GM12878 (cell line): ENCODE results near the gene DPY30. TPM values are rescaled to one million over a fixed set of nuclear protein-coding genes. Genes with fewer than 3 reads are reported as not detected.

ENCODE experiments used
- ATF3 ChIP-seq: IDR thresholded peaks from 2 replicates; pipeline ENCODE4 v1.6.1; 2011; ENCODE audit warnings: low read depth, mild to moderate bottlenecking, low read length, moderate library complexity, borderline replicate concordance; ENCODE audit errors: extremely low read depth
- CEBPB ChIP-seq, 2 experiments: fragments of 150-350 bp in 1 of 2; IDR thresholded peaks; 2 replicates each; pipeline ENCODE4 v1.6.1; 2012 to 2014; ENCODE audit warnings: low read depth in 2 of 2, low read length in 2 of 2, borderline replicate concordance in 1 of 2, inconsistent platforms in 1 of 2
- CHD2 ChIP-seq: IDR thresholded peaks from 2 replicates; pipeline ENCODE4 v1.6.1; 2011; ENCODE audit warnings: low read depth, low read length, improper control_type of control experiment, borderline replicate concordance
- EGR1 ChIP-seq, 2 experiments: IDR thresholded peaks; 1 replicate in 1 of 2; 2 replicates in 1 of 2; pipeline ENCODE4 v1.6.1; 2011 to 2012; ENCODE audit warnings: low read depth in 2 of 2, low read length in 2 of 2, borderline replicate concordance in 1 of 2, mild to moderate bottlenecking in 1 of 2, moderate library complexity in 1 of 2
- FOXK2 ChIP-seq: fragments of 450-650 bp; IDR thresholded peaks from 2 replicates; pipeline ENCODE4 v1.6.1; 2017; ENCODE audit warnings: mild to moderate bottlenecking, moderate library complexity
- IKZF1 ChIP-seq: fragments of 450-650 bp; conservative IDR thresholded peaks from 2 replicates; pipeline ENCODE4 v1.6.1; 2017; ENCODE audit warnings: antibody characterized with exemption, mild to moderate bottlenecking
- IRF5 ChIP-seq: fragments of 450-650 bp; IDR thresholded peaks from 2 replicates; pipeline ENCODE4 v1.6.1; 2017; ENCODE audit warnings: borderline replicate concordance
- JUNB ChIP-seq: IDR thresholded peaks from 2 replicates; pipeline ENCODE4 v1.6.1; 2016; ENCODE audit warnings: antibody characterized with exemption, mild to moderate bottlenecking
- JUND ChIP-seq: IDR thresholded peaks from 2 replicates; pipeline ENCODE4 v1.6.1; 2012; ENCODE audit warnings: low read depth, mild to moderate bottlenecking, low read length, improper control_type of control experiment, moderate library complexity
- LARP7 ChIP-seq: fragments of 450-650 bp; IDR thresholded peaks from 2 replicates; pipeline ENCODE4 v1.6.1; 2017; ENCODE audit warnings: mild to moderate bottlenecking
- MAX ChIP-seq: IDR thresholded peaks from 2 replicates; pipeline ENCODE4 v1.6.1; 2012; ENCODE audit warnings: low read depth, low read length, improper control_type of control experiment
- NR2C2 ChIP-seq: IDR thresholded peaks from 2 replicates; pipeline ENCODE4 v1.6.1; 2011; ENCODE audit warnings: borderline replicate concordance, low read depth; ENCODE audit not compliant: control insufficient read depth, insufficient read length
- PAX5 ChIP-seq: IDR thresholded peaks from 2 replicates; pipeline ENCODE4 v1.6.1; 2011; ENCODE audit warnings: low read depth, low read length, borderline replicate concordance
- POLR2AphosphoS5 ChIP-seq: IDR thresholded peaks from 2 replicates; pipeline ENCODE4 v1.6.1; 2011; ENCODE audit warnings: mild to moderate bottlenecking, low read length, inconsistent platforms
- RB1 ChIP-seq: fragments of 450-650 bp; formaldehyde crosslinking; IDR thresholded peaks from 2 replicates; pipeline ENCODE4 v1.6.1; 2017; ENCODE audit warnings: mild to moderate bottlenecking, borderline replicate concordance
- RBBP5 ChIP-seq: fragments of 200-600 bp; sonication (generic); conservative IDR thresholded peaks from 2 replicates; pipeline ENCODE4 v1.6.1; 2016
- RELA ChIP-seq: fragments of 450-650 bp; IDR thresholded peaks from 2 replicates; pipeline ENCODE4 v1.8.0; 2014; ENCODE audit warnings: borderline replicate concordance; ENCODE audit not compliant: partially characterized antibody
- SIX5 ChIP-seq: IDR thresholded peaks from 2 replicates; pipeline ENCODE4 v1.6.1; 2011; ENCODE audit warnings: mild to moderate bottlenecking, low read depth, low read length, moderate library complexity; ENCODE audit not compliant: severe bottlenecking
- SMAD5 ChIP-seq: IDR thresholded peaks from 2 replicates; pipeline ENCODE4 v1.6.1; 2016; ENCODE audit warnings: antibody characterized with exemption, low read depth
- SPI1 ChIP-seq: IDR thresholded peaks from 2 replicates; pipeline ENCODE4 v1.6.1; 2011; ENCODE audit warnings: low read depth, mild to moderate bottlenecking, low read length, moderate library complexity, borderline replicate concordance; ENCODE audit not compliant: insufficient read depth
- SREBF1 ChIP-seq: IDR thresholded peaks from 2 replicates; pipeline ENCODE4 v1.6.1; 2012; ENCODE audit warnings: mild to moderate bottlenecking, low read length
- TAF1 ChIP-seq: IDR thresholded peaks from 2 replicates; pipeline ENCODE4 v1.6.1; 2011; ENCODE audit warnings: mild to moderate bottlenecking, low read depth, low read length, borderline replicate concordance
- TCF12 ChIP-seq: IDR thresholded peaks from 2 replicates; pipeline ENCODE4 v1.6.1; 2011; ENCODE audit warnings: low read depth, mild to moderate bottlenecking, low read length
- ZNF687 ChIP-seq: fragments of 450-650 bp; IDR thresholded peaks from 2 replicates; pipeline ENCODE4 v1.6.1; 2017; ENCODE audit warnings: mild to moderate bottlenecking, moderate library complexity
- ZSCAN29 ChIP-seq: fragments of 450-650 bp; IDR thresholded peaks from 2 replicates; pipeline ENCODE4 v1.6.1; 2017; ENCODE audit warnings: mild to moderate bottlenecking, moderate library complexity
- polyA plus RNA-seq, 11 experiments: library from polyadenylated mRNA; depleted of rRNA in 4 of 11; unstranded in 6 of 11; stranded (reverse) in 5 of 11; fragments of >200 nt; fragmentation: Nextera tagmentation in 4 of 11; fragmentation: Illumina TruSeq in 1 of 11; extraction: Ambion mirVana in 4 of 11; extraction: Trizol in 1 of 11; gene quantifications; 1 replicate in 1 of 11; 2 replicates in 10 of 11; pipeline versions ENCODE4 v1.2.1 to v1.2.3, GENCODE V29; 2011 to 2016; ENCODE audit warnings: inconsistent platforms in 2 of 11, missing spikeins in 2 of 11, low read depth in 1 of 11
- total RNA-seq, 4 experiments: library from RNA; depleted of rRNA in 3 of 4; stranded (reverse); fragments of >200 nt in 3 of 4; fragmentation: Illumina TruSeq in 1 of 4; extraction: Trizol in 1 of 4; gene quantifications; 2 replicates each; pipeline versions ENCODE4 v1.2.1 to v1.2.3, GENCODE V29; 2013 to 2021

The DPY30 gene
- total and polyA plus RNA-seq, 10 of the 15 experiments (the other 5 are each of a cell fraction or from before 2014, with no cell fraction given), result 45.8 to 307 (median 89.2) TPM

GRCh38 chr2:32039447-32040219 lies at the start of gene DPY30 (continued):
- peak; percentile 87; the same call in 1 of the 2 replicates for TF ChIP-seq RB1
- TF ChIP-seq PAX5, result peak; percentile 55; the same call in 1 of the 2 replicates
- TF ChIP-seq LARP7, result peak; percentile 65
- peak; percentile 97 for TF ChIP-seq SMAD5
- TF ChIP-seq IKZF1, result peak; percentile 63
- TF ChIP-seq SREBF1, result no peak
- 0 out of 3 replicates have a peak, but pooled peaks of 1 of the 2 experiments have one; percentile 15 for TF ChIP-seq EGR1 (IDR thresholded peaks at IDR 0.05; ENCODE audit: borderline replicate concordance in 1 of 2, low read depth in 2 of 2, low read length in 2 of 2)
- TF ChIP-seq IRF5, result no peak
- TF ChIP-seq SIX5, result peak; percentile 7
- no peak; the same call in 1 of the 2 replicates for TF ChIP-seq CHD2
- peak; percentile 46; the same call in 1 of the 2 replicates for TF ChIP-seq SPI1
- peak; percentile 99 for TF ChIP-seq POLR2AphosphoS5
- no peak for TF ChIP-seq NR2C2
- TF ChIP-seq MAX, result peak; percentile 84
- TF ChIP-seq FOXK2, result no peak
- no peak for TF ChIP-seq JUND
- peak; percentile 35; the same call in 1 of the 2 replicates for TF ChIP-seq ATF3
- TF ChIP-seq TCF12, result peak; percentile 52; the same call in 1 of the 2 replicates
- TF ChIP-seq JUNB, result no peak
- TF ChIP-seq CEBPB (IDR thresholded peaks at IDR 0.05; ENCODE audit: borderline replicate concordance in 1 of 2, low read depth in 2 of 2, low read length in 2 of 2), result no peak
- 0 out of 2 replicates have a peak, but pooled peaks have one; percentile 72 for TF ChIP-seq RBBP5
- peak; percentile 93 for TF ChIP-seq ZNF687
- TF ChIP-seq ZSCAN29, result no peak
- peak; percentile 59 for TF ChIP-seq RELA
- peak; percentile 91 for TF ChIP-seq TAF1
